ENCODE results near the gene MRGPRF. TPM values are rescaled to one million over a fixed set of nuclear protein-coding genes. Genes with fewer than 3 reads are reported as not detected.
A peak's percentile ranks its signal among the peaks of the same experiment; 100 is the strongest.

The MRGPRF gene
- total and polyA plus RNA-seq, 10 donors: 2.2 to 21.2 (median 9.7) TPM

DNA sequence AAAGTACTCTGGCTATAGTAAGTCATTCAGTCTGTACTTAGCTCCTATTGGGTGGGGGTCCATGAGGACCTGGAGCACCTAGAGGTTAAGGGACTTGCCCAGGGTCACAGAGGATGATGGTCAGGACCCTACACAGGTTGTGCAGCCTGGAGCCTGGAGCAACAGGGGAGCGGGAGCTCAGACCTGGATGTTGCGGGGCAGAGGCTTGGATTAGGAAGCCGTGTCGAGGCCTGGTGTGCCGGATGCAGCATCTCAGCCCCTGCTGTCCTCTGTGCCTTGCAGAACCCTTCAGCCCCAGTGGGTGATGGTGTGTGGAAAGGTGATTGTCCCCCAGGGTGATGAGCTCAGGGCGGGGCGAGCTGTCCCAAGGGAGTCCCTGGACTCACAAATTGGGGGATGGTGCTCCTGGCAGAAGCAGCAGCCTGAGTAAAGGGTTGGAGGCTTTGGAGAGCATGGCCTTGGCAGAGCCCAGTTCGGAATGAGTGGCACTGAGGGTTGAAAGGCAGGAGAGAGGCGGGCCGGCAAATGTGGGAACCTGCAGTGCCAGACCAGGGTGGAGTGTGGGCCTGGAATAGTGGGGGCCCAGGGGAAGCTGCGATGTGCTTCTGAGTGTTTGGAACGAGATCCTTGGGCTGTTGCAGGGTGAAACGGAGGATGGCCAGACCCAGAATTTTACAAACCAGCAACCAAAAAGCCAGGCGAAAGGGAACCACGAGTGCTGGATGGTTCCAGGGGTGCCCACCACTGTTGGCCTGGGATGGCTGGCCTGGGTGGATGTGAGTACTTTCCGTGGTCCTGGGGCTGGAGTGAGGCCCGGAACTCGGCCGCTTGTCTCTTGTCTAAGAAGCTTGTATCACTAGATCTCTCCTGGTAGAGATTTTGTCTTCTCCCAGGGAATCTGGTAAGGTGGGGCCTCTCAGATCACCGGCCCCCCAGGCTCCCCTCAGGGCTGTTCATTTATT, 38.6 kb upstream of the MRGPRF start:
- H3K4me3 ChIP-seq: no peak overlapping the region
- H3K36me3 ChIP-seq: peaks cover 0 to 35% (median 18%) of the 10 kb centered on the region in 6 donors
- WGBS, 5 donors: 84 to 91% (median 89%) methylated on average over 19 to 20 of the region's 20 CpGs
- peak overlapping the region in 2 of 8 donors; percentile 40 to 92 for H3K27ac ChIP-seq
- H3K27me3 ChIP-seq (replicated peaks in 1 of 7): no peaks in the 10 kb centered on the region
- H3K4me1 ChIP-seq: peaks cover 11 to 92% (median 70%) of the 10 kb centered on the region in 6 donors
- TF ChIP-seq, protein P1, sequence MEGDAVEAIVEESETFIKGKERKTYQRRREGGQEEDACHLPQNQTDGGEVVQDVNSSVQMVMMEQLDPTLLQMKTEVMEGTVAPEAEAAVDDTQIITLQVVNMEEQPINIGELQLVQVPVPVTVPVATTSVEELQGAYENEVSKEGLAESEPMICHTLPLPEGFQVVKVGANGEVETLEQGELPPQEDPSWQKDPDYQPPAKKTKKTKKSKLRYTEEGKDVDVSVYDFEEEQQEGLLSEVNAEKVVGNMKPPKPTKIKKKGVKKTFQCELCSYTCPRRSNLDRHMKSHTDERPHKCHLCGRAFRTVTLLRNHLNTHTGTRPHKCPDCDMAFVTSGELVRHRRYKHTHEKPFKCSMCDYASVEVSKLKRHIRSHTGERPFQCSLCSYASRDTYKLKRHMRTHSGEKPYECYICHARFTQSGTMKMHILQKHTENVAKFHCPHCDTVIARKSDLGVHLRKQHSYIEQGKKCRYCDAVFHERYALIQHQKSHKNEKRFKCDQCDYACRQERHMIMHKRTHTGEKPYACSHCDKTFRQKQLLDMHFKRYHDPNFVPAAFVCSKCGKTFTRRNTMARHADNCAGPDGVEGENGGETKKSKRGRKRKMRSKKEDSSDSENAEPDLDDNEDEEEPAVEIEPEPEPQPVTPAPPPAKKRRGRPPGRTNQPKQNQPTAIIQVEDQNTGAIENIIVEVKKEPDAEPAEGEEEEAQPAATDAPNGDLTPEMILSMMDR (IDR thresholded peaks at IDR 0.05 in 8 of 11, conservative IDR thresholded peaks at IDR 0.05 in 3 of 11): no peak
- TF ChIP-seq POLR2AphosphoS5 (IDR thresholded peaks at IDR 0.05) (no peak), POLR2A (IDR thresholded peaks at IDR 0.05) (no peak)
- intact Hi-C loops (cut with DNase I; ENCODE audit: low total_unique reads): no loop called here
- no peaks in the 10 kb centered on the region for H3K9me3 ChIP-seq
- DNase-seq: no peak

DNA sequence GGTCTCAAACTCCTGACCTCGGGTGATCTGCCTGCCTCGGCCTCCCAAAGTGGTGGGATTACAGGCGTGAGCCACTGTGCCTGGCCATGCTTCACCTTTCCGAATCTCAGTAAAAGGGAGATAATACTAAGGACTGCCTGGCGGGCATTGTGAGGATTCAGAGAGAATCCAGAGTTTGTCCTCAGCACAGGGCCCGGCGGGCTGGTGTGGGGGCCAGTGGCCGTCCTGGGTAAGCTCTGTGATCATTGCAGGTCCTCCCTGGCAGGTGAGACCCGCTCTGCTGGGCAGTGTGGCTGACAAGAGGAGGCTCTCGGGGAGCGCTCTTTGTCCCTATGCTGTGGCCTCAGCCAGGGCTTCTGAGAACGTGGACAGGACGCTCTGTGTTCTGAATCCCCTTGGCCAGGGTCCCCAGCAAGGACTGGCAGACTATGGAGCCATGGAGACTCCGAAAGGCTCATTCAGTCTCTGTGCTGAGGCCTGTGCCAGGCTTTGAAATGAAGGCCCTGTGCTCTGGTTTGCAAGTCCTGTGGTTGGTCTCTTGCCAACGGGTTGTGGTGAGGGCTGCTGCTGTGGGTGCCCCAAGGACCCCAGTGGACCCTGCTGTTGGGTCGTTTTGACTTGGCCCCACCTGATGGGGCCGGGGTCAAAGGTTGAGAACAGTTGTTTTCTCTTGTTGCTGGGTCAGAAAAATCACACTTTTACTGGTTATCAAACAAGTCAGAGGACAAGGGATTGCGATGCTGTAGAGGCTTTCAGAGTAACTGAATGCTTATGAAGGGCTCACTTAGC, 37.7 kb upstream of the MRGPRF start:
- Histone ChIP-seq H3K36me3 (peaks cover 0 to 26% (median 18%) of the 10 kb centered on the region in 6 donors), H3K27ac (peak overlapping the region in 3 of 8 donors; percentile 25 to 97 (median 92)), H3K9me3 (no peaks in the 10 kb centered on the region), H3K27me3 (replicated peaks in 1 of 7) (no peaks in the 10 kb centered on the region), H3K4me3 (peak overlapping the region in 1 of 8 donors; percentile 84), H3K4me1 (peaks cover 11 to 83% (median 62%) of the 10 kb centered on the region in 6 donors)
- 89 to 93% (median 90%) methylated on average over 16 to 18 of the region's 18 CpGs for WGBS, 5 donors
- TF ChIP-seq POLR2AphosphoS5 (IDR thresholded peaks at IDR 0.05) (no peak), POLR2A (IDR thresholded peaks at IDR 0.05) (no peak)
- TF ChIP-seq, protein P1 (IDR thresholded peaks at IDR 0.05 in 8 of 11, conservative IDR thresholded peaks at IDR 0.05 in 3 of 11): no peak
- no peak for DNase-seq
- intact Hi-C loops (cut with DNase I; ENCODE audit: low total_unique reads): no loop called here

DNA sequence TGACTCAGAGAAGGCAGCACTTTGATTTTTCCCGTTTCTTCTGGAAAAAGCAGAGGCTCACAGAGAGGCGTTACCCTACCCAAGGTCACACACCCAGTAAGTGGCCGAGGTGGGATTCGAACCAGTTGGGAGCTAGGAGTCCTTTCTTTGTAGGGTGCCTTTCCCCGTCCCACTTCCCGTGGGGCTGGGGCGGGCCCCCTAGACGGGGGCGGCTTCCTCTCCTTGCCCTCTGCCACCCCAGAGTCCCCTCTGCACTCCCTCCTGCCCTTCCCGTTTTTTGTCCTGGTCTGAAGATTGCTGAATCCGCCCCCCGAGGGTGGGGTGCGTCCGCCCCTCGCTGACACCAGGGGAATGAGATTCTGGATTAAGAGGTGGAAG, 36.4 kb upstream of the MRGPRF start:
- peak overlapping the region; percentile 52 to 84 (median 76) for H3K4me3 ChIP-seq
- peak in 1 of 3 donors; percentile 29 for TF ChIP-seq POLR2AphosphoS5 (IDR thresholded peaks at IDR 0.05)
- TF ChIP-seq, protein P1 (IDR thresholded peaks at IDR 0.05 in 8 of 11, conservative IDR thresholded peaks at IDR 0.05 in 3 of 11): no peak
- H3K36me3 ChIP-seq: peaks cover 0 to 13% (median 9%) of the 10 kb centered on the region in 6 donors
- DNase-seq: no peak
- peak overlapping the region; percentile 74 to 97 (median 92) for H3K27ac ChIP-seq
- intact Hi-C loops (cut with DNase I; ENCODE audit: low total_unique reads): no loop called here
- 2 to 13% (median 5%) methylated on average over 12 to 15 of the region's 15 CpGs for WGBS, 5 donors
- H3K9me3 ChIP-seq: no peaks in the 10 kb centered on the region
- peaks cover 11 to 74% (median 50%) of the 10 kb centered on the region in 6 donors for H3K4me1 ChIP-seq
- H3K27me3 ChIP-seq (replicated peaks in 1 of 7): no peaks in the 10 kb centered on the region

Data from spleen (tissue), 11 donors.